ENCODE measurements around the gene NUAK2.

The NUAK2 gene

DNA sequence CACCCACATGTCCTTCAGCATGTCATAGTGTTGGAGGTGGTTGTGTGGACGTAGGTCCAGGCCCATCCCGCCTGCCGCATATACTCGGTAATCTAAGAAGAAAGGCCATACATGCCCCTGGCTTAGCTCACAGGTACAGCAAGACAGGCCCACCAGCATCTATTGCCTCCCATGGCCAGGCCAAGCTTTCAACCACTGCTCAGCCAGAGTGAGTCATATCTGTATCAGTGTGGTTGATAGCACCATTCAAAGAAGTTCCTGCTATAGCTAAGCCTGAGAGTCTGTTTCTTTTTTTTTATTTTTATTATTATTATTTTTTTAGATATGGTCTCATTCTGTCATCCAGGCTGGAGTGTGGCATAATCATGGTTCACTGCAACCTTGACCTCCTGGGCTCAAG lies 18.2 kb upstream of the NUAK2 start:
- H3K79me2 ChIP-seq (ENCODE audit: insufficient read depth, low read length), result no peaks in the 10 kb centered on the region
- no peak overlapping the region for H2AFZ ChIP-seq (ENCODE audit: low read length)
- H3K36me3 ChIP-seq (ENCODE audit: insufficient read depth, low read length), result no peaks in the 10 kb centered on the region
- no peaks in the 10 kb centered on the region for H4K20me1 ChIP-seq (ENCODE audit: insufficient read depth, low read length)
- H3K27me3 ChIP-seq (ENCODE audit: insufficient read depth, low read length), result peaks cover 9% of the 10 kb centered on the region; the same call in 1 of the 2 replicates
- no peak overlapping the region for H3K9ac ChIP-seq (ENCODE audit: low read length)
- H3K4me2 ChIP-seq (ENCODE audit: low read length), result no peak overlapping the region
- no peaks in the 10 kb centered on the region for H3F3A ChIP-seq (ENCODE audit: insufficient read depth, low read length)
- no peaks in the 10 kb centered on the region for H3K9me2 ChIP-seq (ENCODE audit: low read depth, low read length)
- H3K4me1 ChIP-seq (ENCODE audit: insufficient read depth, low read length, severe bottlenecking), result no peaks in the 10 kb centered on the region
- no peak for TF ChIP-seq EZH2 (IDR thresholded peaks at IDR 0.05; ENCODE audit: borderline replicate concordance, low read length)
- TF ChIP-seq, protein P1, sequence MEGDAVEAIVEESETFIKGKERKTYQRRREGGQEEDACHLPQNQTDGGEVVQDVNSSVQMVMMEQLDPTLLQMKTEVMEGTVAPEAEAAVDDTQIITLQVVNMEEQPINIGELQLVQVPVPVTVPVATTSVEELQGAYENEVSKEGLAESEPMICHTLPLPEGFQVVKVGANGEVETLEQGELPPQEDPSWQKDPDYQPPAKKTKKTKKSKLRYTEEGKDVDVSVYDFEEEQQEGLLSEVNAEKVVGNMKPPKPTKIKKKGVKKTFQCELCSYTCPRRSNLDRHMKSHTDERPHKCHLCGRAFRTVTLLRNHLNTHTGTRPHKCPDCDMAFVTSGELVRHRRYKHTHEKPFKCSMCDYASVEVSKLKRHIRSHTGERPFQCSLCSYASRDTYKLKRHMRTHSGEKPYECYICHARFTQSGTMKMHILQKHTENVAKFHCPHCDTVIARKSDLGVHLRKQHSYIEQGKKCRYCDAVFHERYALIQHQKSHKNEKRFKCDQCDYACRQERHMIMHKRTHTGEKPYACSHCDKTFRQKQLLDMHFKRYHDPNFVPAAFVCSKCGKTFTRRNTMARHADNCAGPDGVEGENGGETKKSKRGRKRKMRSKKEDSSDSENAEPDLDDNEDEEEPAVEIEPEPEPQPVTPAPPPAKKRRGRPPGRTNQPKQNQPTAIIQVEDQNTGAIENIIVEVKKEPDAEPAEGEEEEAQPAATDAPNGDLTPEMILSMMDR (IDR thresholded peaks at IDR 0.05; ENCODE audit: low read length), result no peak
- no peak overlapping the region for H3K27ac ChIP-seq (ENCODE audit: low read depth, low read length, poor library complexity, severe bottlenecking)
- no peaks in the 10 kb centered on the region for H3K9me3 ChIP-seq (ENCODE audit: low read length)
- no peak overlapping the region for H3K4me3 ChIP-seq (ENCODE audit: low read depth, low read length, poor library complexity, severe bottlenecking)

DNA sequence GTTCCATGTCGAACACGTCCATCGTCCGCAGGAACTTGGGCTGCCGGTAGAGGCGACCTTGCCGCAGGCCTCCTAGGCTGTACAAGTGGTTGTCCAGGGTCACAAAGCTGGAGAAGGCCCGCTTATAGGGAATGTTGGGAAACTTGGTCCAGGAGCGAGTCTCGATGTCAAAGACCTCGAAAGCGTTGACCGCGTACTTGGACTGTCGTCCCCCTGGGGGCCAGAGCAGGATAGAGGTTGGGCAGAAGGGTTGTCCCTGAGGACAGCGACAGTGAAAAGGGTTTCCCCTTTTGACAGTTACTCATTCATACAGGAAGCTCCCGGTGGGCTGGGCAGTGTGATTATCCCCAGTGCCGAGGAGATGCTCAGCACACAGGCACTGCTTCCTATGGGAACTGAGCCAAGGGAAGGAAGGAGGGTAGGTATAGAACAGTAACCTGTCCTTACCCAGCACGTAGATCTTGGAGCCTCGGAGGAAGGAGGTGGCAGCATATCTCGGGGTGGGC lies 17.7 kb upstream of the NUAK2 start:
- no peak overlapping the region for H3K4me2 ChIP-seq (ENCODE audit: low read length)
- H3K9ac ChIP-seq (ENCODE audit: low read length), result no peak overlapping the region
- no peaks in the 10 kb centered on the region for H3K9me3 ChIP-seq (ENCODE audit: low read length)
- peaks cover 9% of the 10 kb centered on the region; the same call in 1 of the 2 replicates for H3K27me3 ChIP-seq (ENCODE audit: insufficient read depth, low read length)
- TF ChIP-seq, protein P1 (IDR thresholded peaks at IDR 0.05; ENCODE audit: low read length), result no peak
- TF ChIP-seq EZH2 (IDR thresholded peaks at IDR 0.05; ENCODE audit: borderline replicate concordance, low read length), result no peak
- no peaks in the 10 kb centered on the region for H3K36me3 ChIP-seq (ENCODE audit: insufficient read depth, low read length)
- no peaks in the 10 kb centered on the region for H3K79me2 ChIP-seq (ENCODE audit: insufficient read depth, low read length)
- H2AFZ ChIP-seq (ENCODE audit: low read length), result no peak overlapping the region
- H3F3A ChIP-seq (ENCODE audit: insufficient read depth, low read length), result no peaks in the 10 kb centered on the region
- no peaks in the 10 kb centered on the region for H3K9me2 ChIP-seq (ENCODE audit: low read depth, low read length)
- H3K27ac ChIP-seq (ENCODE audit: low read depth, low read length, poor library complexity, severe bottlenecking), result no peak overlapping the region
- no peak overlapping the region for H3K4me3 ChIP-seq (ENCODE audit: low read depth, low read length, poor library complexity, severe bottlenecking)
- H4K20me1 ChIP-seq (ENCODE audit: insufficient read depth, low read length), result no peaks in the 10 kb centered on the region
- no peaks in the 10 kb centered on the region for H3K4me1 ChIP-seq (ENCODE audit: insufficient read depth, low read length, severe bottlenecking)

DNA sequence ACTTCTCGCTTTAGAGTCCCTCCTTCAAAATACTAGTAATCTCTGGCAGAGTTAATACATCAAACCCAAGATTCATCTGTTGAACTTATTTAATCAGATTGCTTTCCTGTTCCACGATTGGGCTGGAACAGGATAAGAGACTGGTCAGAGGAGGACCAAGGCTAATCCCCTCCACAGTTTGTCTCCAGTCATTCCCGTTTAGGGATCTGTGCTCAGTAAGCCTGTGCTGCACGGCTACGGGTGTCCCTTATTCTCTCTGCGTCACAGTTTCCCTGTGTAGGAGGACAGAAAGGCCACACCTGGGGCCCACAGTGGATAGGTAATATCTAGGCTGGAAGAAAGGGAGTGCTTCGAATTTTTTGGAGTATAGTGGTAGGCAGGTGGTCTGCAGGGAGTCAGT lies 16.5 kb upstream of the NUAK2 start:
- H3K36me3 ChIP-seq (ENCODE audit: insufficient read depth, low read length), result no peaks in the 10 kb centered on the region
- TF ChIP-seq, protein P1 (IDR thresholded peaks at IDR 0.05; ENCODE audit: low read length), result no peak
- TF ChIP-seq EZH2 (IDR thresholded peaks at IDR 0.05; ENCODE audit: borderline replicate concordance, low read length), result no peak
- no peak overlapping the region for H3K27ac ChIP-seq (ENCODE audit: low read depth, low read length, poor library complexity, severe bottlenecking)
- no peaks in the 10 kb centered on the region for H4K20me1 ChIP-seq (ENCODE audit: insufficient read depth, low read length)
- H3K9ac ChIP-seq (ENCODE audit: low read length), result no peak overlapping the region
- H3K4me1 ChIP-seq (ENCODE audit: insufficient read depth, low read length, severe bottlenecking), result no peaks in the 10 kb centered on the region
- no peak overlapping the region for H3K4me2 ChIP-seq (ENCODE audit: low read length)
- peaks cover 9% of the 10 kb centered on the region; the same call in 1 of the 2 replicates for H3K27me3 ChIP-seq (ENCODE audit: insufficient read depth, low read length)
- no peak overlapping the region for H2AFZ ChIP-seq (ENCODE audit: low read length)
- H3K9me2 ChIP-seq (ENCODE audit: low read depth, low read length), result no peaks in the 10 kb centered on the region
- no peaks in the 10 kb centered on the region for H3F3A ChIP-seq (ENCODE audit: insufficient read depth, low read length)
- no peak overlapping the region for H3K4me3 ChIP-seq (ENCODE audit: low read depth, low read length, poor library complexity, severe bottlenecking)
- H3K9me3 ChIP-seq (ENCODE audit: low read length), result no peaks in the 10 kb centered on the region
- H3K79me2 ChIP-seq (ENCODE audit: insufficient read depth, low read length), result no peaks in the 10 kb centered on the region

Measured in OCI-LY1 (cell line).